GM18909 (cell line): ENCODE data around the gene PGLYRP3.

Experiments used
- ATAC-seq: cut with Tn5 transposase; IDR thresholded peaks from one replicate; pipeline ENCODE4 v1.9.1; 2021; ENCODE audit warnings: mild to moderate bottlenecking; ENCODE audit not compliant: unreplicated experiment, poor library complexity

Gene PGLYRP3

GRCh38 chr1:153312570-153313186, at the start of gene PGLYRP3:
PGLYRP3 (minus strand) TSS chr1:153312952; CDS start chr1:153310665, 2,287 bp downstream.
- ATAC-seq, result no peak

GRCh38 chr1:153362187-153362775, 49.5 kb upstream of the PGLYRP3 start:
- ATAC-seq, result no peak

GRCh38 chr1:153361480-153362109, 48.8 kb upstream of the PGLYRP3 start:
- ATAC-seq, result no peak

- no peak for ATAC-seq
These were observed 48.1 kb upstream of the PGLYRP3 start for GRCh38 chr1:153360592-153361479.

- no peak for ATAC-seq
These were observed 47.4 kb upstream of the PGLYRP3 start for GRCh38 chr1:153360190-153360589.

GRCh38 chr1:153359241-153359640, 46.5 kb upstream of the PGLYRP3 start:
- no peak for ATAC-seq

GRCh38 chr1:153358691-153358975, 45.9 kb upstream of the PGLYRP3 start:
- ATAC-seq, result no peak

GRCh38 chr1:153357853-153358690, 45.3 kb upstream of the PGLYRP3 start, which contains the start of gene S100A9:
S100A9 (plus strand) TSS chr1:153357854; CDS start chr1:153358284, 430 bp downstream.
- no peak for ATAC-seq

- ATAC-seq, result no peak
These were observed 44.5 kb upstream of the PGLYRP3 start for GRCh38 chr1:153357076-153357852.

GRCh38 chr1:153356392-153357075, 43.8 kb upstream of the PGLYRP3 start:
- ATAC-seq, result no peak

GRCh38 chr1:153355445-153356071, 42.8 kb upstream of the PGLYRP3 start:
- ATAC-seq, result no peak

- ATAC-seq, result no peak
These were observed 41.9 kb upstream of the PGLYRP3 start for GRCh38 chr1:153354515-153355193.

GRCh38 chr1:153353226-153353947, 40.6 kb upstream of the PGLYRP3 start:
- ATAC-seq, result no peak

- ATAC-seq, result peak; percentile 53
These were observed 39.8 kb upstream of the PGLYRP3 start for GRCh38 chr1:153352523-153352922.

- ATAC-seq, result no peak
These were observed 37.7 kb upstream of the PGLYRP3 start for GRCh38 chr1:153350321-153350957.
